Activated CD4-positive, alpha-beta T cell treated with anti-CD3 and anti-CD28 coated beads for 36 hours (primary cell): ENCODE measurements around the gene AGBL1. TPM values are rescaled to one million over a fixed set of nuclear protein-coding genes. Genes with fewer than 3 reads are reported as not detected.

Experiments
- ATAC-seq: fragments of 200-7000 bp; cut with Tn5 transposase; one replicate; pipeline ENCODE4 v1.10.0; 2021; ENCODE audit warnings: mild to moderate bottlenecking, moderate library complexity
- CTCF ChIA-PET: fragments of 350-600 bp; sonication (Branson Sonifier 250); formaldehyde crosslinking; loops from one replicate; lab custom pipeline; 2021; ENCODE audit warnings: antibody characterized with exemption; lab: Charles Lee
- POLR2A ChIA-PET: fragments of 350-600 bp; sonication (Branson Sonifier 250); formaldehyde crosslinking; loops from one replicate; lab custom pipeline; 2021; ENCODE audit warnings: antibody characterized with exemption, inconsistent platforms; lab: Charles Lee
- DNase-seq: peaks from one replicate; pipeline ENCODE4 v3.0.0-alpha.2; 2020
- H3K27ac Mint-ChIP-seq: one replicate; pipeline ENCODE4 v1.8.0; 2021; ENCODE audit warnings: mixed read lengths
- H3K27me3 Mint-ChIP-seq: one replicate; pipeline ENCODE4 v1.8.0; 2021; ENCODE audit warnings: mixed read lengths
- H3K36me3 Mint-ChIP-seq: one replicate; pipeline ENCODE4 v1.8.0; 2021; ENCODE audit warnings: low read depth, mixed read lengths
- H3K4me1 Mint-ChIP-seq: one replicate; pipeline ENCODE4 v1.8.0; 2021; ENCODE audit warnings: mixed read lengths
- H3K4me3 Mint-ChIP-seq: one replicate; pipeline ENCODE4 v1.8.0; 2021; ENCODE audit warnings: mild to moderate bottlenecking, moderate library complexity, mixed read lengths
- H3K9me3 Mint-ChIP-seq: one replicate; pipeline ENCODE4 v1.8.0; 2021; ENCODE audit warnings: low read depth, mixed read lengths
- intact Hi-C, 2 experiments: fragments of 100-400 bp; cut with DNase I in 1 of 2; cut with micrococcal nuclease in 1 of 2; formaldehyde crosslinking; loops; one replicate each; pipeline versions ENCODE4 v1.14.2 to v1.15.1; 2022 to 2024; cut with DNase I, micrococcal nuclease
- total RNA-seq, 2 experiments: library from RNA; stranded (reverse); gene quantifications; one replicate each; pipeline ENCODE4 v1.2.3, GENCODE V29; 2021

The AGBL1 gene
- total RNA-seq = under 1 TPM; 0.04 to 0.05 TPM

GRCh38 chr15:86079508-86080266, at the start of gene AGBL1:
AGBL1 (plus strand) TSS chr15:86079871.
- POLR2A ChIA-PET = no interaction called here
- intact Hi-C loops = no loop called here
- CTCF ChIA-PET = interaction anchor here (0.5 kb wide), 1 partner anchor 130 kb away, joined by 3 read pairs; no protein-coding TSS in a partner anchor
- no peaks in the 10 kb centered on the region for H3K36me3 Mint-ChIP-seq
- H3K9me3 Mint-ChIP-seq = no peaks in the 10 kb centered on the region
- H3K4me3 Mint-ChIP-seq = no peak within 1 kb of the TSS
- DNase-seq = no peak
- ATAC-seq = no peak
- H3K27me3 Mint-ChIP-seq = no peaks in the 10 kb centered on the region
- H3K27ac Mint-ChIP-seq = no peak within 1 kb of the TSS
- peaks cover 18% of the 10 kb centered on the region for H3K4me1 Mint-ChIP-seq

DNA sequence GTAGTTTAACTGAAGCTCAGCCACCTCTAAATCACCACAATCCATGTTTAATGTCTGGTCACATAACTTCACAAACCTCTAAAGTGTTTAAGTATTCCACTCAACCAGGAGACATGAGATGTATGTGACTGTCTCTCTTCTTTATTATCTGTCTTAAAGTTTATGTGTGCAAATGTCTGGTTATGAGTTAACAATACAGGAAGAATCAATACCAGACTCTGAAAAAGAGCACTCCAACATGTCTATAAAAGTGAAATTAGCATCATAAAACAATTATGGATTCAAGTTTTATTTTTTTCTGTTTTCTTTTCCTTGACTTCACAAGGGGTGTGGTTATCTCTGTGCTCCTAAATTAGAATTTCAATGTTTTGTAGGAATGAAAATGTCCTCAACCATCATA, 44.8 kb upstream of the AGBL1 start:
- ChIA-PET POLR2A (no interaction called here), CTCF (no interaction called here)
- H3K36me3 Mint-ChIP-seq = no peaks in the 10 kb centered on the region
- peaks cover 4% of the 10 kb centered on the region for H3K27me3 Mint-ChIP-seq
- intact Hi-C loops = no loop called here
- DNase-seq (no peak), ATAC-seq (no peak)
- H3K4me1 Mint-ChIP-seq = no peaks in the 10 kb centered on the region
- H3K27ac Mint-ChIP-seq = no peak overlapping the region
- H3K9me3 Mint-ChIP-seq = no peaks in the 10 kb centered on the region
- no peak overlapping the region for H3K4me3 Mint-ChIP-seq

- DNase-seq (no peak), ATAC-seq (no peak)
- ChIA-PET POLR2A (no interaction called here), CTCF (no interaction called here)
- no peaks in the 10 kb centered on the region for H3K9me3 Mint-ChIP-seq
- H3K4me3 Mint-ChIP-seq = no peak overlapping the region
- H3K36me3 Mint-ChIP-seq = no peaks in the 10 kb centered on the region
- intact Hi-C loops = no loop called here
- H3K27me3 Mint-ChIP-seq = peaks cover 6% of the 10 kb centered on the region
- no peaks in the 10 kb centered on the region for H3K4me1 Mint-ChIP-seq
- H3K27ac Mint-ChIP-seq = no peak overlapping the region
Measured at GRCh38 chr15:86036243-86036642, 43.4 kb upstream of the AGBL1 start.

DNA sequence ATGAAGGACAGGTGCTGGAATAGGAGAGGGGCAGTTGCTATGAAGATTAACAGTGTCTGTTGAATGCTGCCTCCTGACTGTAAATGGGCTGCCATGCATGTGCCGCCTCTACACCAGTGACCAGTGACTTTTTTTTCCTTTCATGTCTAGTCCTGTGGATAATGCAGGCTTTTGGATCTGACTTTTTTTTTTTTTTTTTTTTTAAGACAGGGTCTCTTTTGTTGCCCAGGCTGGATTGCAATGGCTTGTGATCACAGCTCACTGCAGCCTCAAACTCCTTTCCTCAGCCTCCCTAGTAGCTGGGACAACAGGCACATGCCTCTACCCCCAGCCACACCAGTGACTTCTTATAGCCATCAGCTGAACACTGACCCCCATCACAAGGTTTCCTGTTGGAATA, 41.2 kb upstream of the AGBL1 start:
- intact Hi-C loops = no loop called here
- Mint-ChIP-seq H3K27ac (no peak overlapping the region), H3K4me3 (no peak overlapping the region), H3K27me3 (peaks cover 13% of the 10 kb centered on the region), H3K9me3 (no peaks in the 10 kb centered on the region), H3K36me3 (no peaks in the 10 kb centered on the region), H3K4me1 (no peaks in the 10 kb centered on the region)
- ChIA-PET POLR2A (no interaction called here), CTCF (no interaction called here)
- DNase-seq = no peak
- ATAC-seq = no peak

DNA sequence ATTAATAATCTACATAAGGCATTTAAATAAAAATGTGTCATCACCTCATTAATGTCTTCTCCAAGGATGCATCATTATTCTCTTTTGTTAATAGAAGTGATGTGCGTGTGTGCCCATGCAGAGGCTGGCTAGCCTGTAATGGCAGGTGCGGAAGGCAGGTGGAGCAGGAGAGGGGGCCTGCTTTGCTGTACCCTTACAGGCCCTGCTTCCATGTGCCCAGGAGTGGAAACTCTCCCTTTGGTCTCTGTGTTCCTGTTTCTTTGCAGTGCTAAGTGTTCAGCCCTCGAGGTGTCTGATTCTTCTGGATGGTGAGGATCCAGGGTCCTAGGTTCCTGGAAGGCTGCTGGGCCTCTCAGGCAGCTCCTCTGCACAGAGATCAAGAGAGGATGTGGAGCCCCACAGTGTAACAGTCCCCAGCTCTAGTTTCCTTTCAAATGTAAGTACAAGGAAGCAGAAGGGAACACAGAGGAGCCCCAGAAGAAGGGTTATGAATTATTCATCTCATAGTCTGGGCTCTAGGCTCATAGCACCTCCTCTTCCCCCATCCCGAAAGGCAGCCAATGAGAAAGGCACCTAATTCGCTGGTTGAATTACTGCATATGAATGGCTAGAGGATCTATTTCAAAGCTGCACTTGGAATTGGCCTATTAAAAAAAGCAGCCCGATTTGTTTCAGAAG, 39.2 kb upstream of the AGBL1 start:
- CTCF ChIA-PET = interaction anchor here (0.6 kb wide), 1 partner anchor 10 kb away, joined by 3 read pairs; no protein-coding TSS in a partner anchor
- POLR2A ChIA-PET = no interaction called here
- no peaks in the 10 kb centered on the region for H3K36me3 Mint-ChIP-seq
- no peaks in the 10 kb centered on the region for H3K4me1 Mint-ChIP-seq
- DNase-seq (no peak), ATAC-seq (no peak)
- H3K27me3 Mint-ChIP-seq = peaks cover 16% of the 10 kb centered on the region
- H3K9me3 Mint-ChIP-seq = no peaks in the 10 kb centered on the region
- no peak overlapping the region for H3K4me3 Mint-ChIP-seq
- intact Hi-C loops = no loop called here
- H3K27ac Mint-ChIP-seq = no peak overlapping the region

GRCh38 chr15:86041399-86041798, 38.3 kb upstream of the AGBL1 start:
- ChIA-PET POLR2A (no interaction called here), CTCF (no interaction called here)
- Mint-ChIP-seq H3K4me3 (no peak overlapping the region), H3K36me3 (no peaks in the 10 kb centered on the region), H3K4me1 (no peaks in the 10 kb centered on the region), H3K9me3 (no peaks in the 10 kb centered on the region), H3K27ac (no peak overlapping the region), H3K27me3 (peaks cover 18% of the 10 kb centered on the region)
- ATAC-seq = no peak
- DNase-seq = no peak
- intact Hi-C loops = no loop called here

- H3K4me3 Mint-ChIP-seq = no peak overlapping the region
- no peaks in the 10 kb centered on the region for H3K36me3 Mint-ChIP-seq
- no peaks in the 10 kb centered on the region for H3K4me1 Mint-ChIP-seq
- intact Hi-C loops = no loop called here
- DNase-seq (no peak), ATAC-seq (no peak)
- H3K27ac Mint-ChIP-seq = no peak overlapping the region
- H3K9me3 Mint-ChIP-seq = no peaks in the 10 kb centered on the region
- peaks cover 18% of the 10 kb centered on the region for H3K27me3 Mint-ChIP-seq
- POLR2A ChIA-PET = no interaction called here
- CTCF ChIA-PET = no interaction called here
Measured at GRCh38 chr15:86042226-86042625, 37.4 kb upstream of the AGBL1 start.

DNA sequence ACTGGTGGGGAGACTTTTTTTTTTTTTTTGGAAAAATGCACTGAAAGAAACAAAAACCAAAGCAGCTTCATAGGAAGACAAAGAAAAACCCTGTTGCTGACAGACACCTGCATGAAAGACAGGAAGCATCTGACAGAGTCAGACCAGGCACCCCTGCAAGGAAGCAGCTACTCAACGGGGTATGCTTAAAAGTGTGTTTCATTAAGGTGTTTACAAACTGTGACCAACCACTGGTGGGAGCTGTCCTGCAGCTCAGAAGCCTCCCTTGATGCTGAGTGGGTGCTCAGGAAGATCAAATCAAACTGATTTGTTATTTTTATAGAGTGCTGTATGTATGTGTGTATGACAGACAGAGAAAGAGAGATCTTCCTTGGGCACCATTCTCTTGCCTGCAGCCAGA, 34.7 kb upstream of the AGBL1 start:
- DNase-seq (no peak), ATAC-seq (no peak)
- H3K4me1 Mint-ChIP-seq = no peaks in the 10 kb centered on the region
- ChIA-PET CTCF (no interaction called here), POLR2A (no interaction called here)
- H3K27me3 Mint-ChIP-seq = peaks cover 14% of the 10 kb centered on the region
- H3K4me3 Mint-ChIP-seq = no peak overlapping the region
- intact Hi-C loops = no loop called here
- H3K27ac Mint-ChIP-seq = no peak overlapping the region
- H3K9me3 Mint-ChIP-seq = no peaks in the 10 kb centered on the region
- H3K36me3 Mint-ChIP-seq = no peaks in the 10 kb centered on the region

DNA sequence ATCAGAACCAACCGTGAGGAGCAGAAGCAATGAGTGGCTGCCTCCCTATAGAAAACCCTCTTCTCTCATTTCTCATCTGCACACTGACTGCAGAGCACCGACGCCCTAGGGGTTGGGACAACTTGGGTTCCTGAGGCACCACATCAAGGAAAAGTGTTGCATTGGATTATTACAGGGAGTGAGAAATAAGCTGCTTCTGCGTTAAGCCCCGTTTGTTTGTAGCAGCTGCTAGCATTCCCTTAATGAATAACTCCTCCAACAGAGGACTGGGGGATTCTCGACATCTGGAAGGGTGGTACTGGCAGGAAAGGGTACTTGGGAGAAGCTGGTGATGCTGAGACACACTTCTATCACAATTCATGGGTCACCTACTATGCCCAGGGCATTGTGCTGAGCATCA, 25.3 kb upstream of the AGBL1 start:
- Mint-ChIP-seq H3K9me3 (no peaks in the 10 kb centered on the region), H3K27me3 (peaks cover 6% of the 10 kb centered on the region), H3K36me3 (no peaks in the 10 kb centered on the region), H3K4me1 (no peaks in the 10 kb centered on the region), H3K4me3 (no peak overlapping the region), H3K27ac (no peak overlapping the region)
- DNase-seq (no peak), ATAC-seq (no peak)
- intact Hi-C loops = no loop called here
- ChIA-PET CTCF (interaction anchor here (0.8 kb wide), 1 partner anchor 8 kb away, joined by 5 read pairs; no protein-coding TSS in a partner anchor), POLR2A (no interaction called here)

DNA sequence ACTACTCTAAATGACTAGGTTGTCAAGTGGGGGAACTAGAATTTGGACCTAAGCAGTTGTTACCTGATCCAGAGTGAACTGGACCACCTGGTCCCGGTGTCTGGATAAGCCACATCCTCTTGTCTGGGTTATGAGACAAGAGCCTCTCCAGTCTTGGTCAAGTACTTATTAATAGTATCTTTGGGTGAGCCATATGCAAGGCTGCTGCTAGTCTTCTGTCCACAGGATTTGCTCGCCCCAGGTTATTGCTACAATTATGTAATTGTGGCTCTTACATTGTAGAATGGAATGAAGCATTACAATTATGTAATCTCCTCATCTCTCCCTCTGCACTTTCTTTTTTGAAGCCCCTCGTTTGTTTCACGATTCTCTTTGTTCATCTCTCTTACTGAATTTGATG, 24.0 kb upstream of the AGBL1 start:
- ChIA-PET CTCF (no interaction called here), POLR2A (no interaction called here)
- H3K27ac Mint-ChIP-seq = no peak overlapping the region
- no peaks in the 10 kb centered on the region for H3K36me3 Mint-ChIP-seq
- intact Hi-C loops = no loop called here
- no peaks in the 10 kb centered on the region for H3K4me1 Mint-ChIP-seq
- no peak overlapping the region for H3K4me3 Mint-ChIP-seq
- H3K9me3 Mint-ChIP-seq = no peaks in the 10 kb centered on the region
- DNase-seq = no peak
- peaks cover 6% of the 10 kb centered on the region for H3K27me3 Mint-ChIP-seq
- ATAC-seq = no peak

DNA sequence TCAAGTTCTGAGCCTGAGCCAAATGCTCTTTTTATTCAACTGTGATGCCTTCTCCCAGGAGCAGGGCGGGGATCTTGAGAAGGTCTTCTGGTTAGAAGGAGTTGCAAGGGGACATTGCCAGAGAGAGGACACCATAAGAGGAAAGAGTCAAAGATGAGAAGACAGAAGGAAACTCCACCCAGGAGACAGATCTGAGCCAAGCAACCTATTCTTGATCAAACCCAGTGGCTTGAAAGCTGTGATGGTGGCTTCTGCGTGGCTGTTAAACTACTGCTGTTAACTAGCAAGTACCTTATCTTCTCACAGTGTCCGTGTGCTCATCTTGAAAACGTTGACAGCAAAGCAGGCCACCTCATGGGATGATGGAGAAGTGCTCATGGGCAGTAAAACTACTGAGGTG, 19.8 kb upstream of the AGBL1 start:
- no peaks in the 10 kb centered on the region for H3K4me1 Mint-ChIP-seq
- H3K9me3 Mint-ChIP-seq = no peaks in the 10 kb centered on the region
- H3K4me3 Mint-ChIP-seq = no peak overlapping the region
- H3K36me3 Mint-ChIP-seq = no peaks in the 10 kb centered on the region
- ChIA-PET POLR2A (no interaction called here), CTCF (interaction anchor here (0.6 kb wide), 1 partner anchor 86 kb away, joined by 4 read pairs; no protein-coding TSS in a partner anchor)
- peaks cover 6% of the 10 kb centered on the region for H3K27me3 Mint-ChIP-seq
- DNase-seq (no peak), ATAC-seq (no peak)
- no peak overlapping the region for H3K27ac Mint-ChIP-seq
- intact Hi-C loops = no loop called here

DNA sequence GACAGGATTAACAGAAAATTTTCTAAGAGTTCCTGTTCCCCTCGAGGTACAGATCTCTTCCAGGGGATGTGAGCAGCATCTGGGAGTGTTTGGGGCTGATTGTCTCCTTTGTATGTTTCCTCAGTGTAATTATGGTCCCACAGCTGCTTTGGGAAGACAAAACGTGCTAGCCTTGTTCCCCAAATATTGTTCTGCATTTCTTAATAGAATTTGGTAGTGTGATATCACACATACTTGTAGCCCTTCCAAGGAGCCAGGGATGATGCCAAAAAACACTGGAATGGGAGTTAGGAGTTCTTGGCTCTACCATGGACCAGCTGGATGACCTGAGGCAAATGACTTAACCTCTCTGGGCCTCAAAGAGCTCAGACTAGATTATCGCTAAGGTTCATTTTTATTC, 19.0 kb upstream of the AGBL1 start:
- ATAC-seq = no peak
- Mint-ChIP-seq H3K27ac (no peak overlapping the region), H3K9me3 (no peaks in the 10 kb centered on the region), H3K4me3 (no peak overlapping the region), H3K4me1 (no peaks in the 10 kb centered on the region), H3K27me3 (peaks cover 6% of the 10 kb centered on the region), H3K36me3 (no peaks in the 10 kb centered on the region)
- intact Hi-C loops = no loop called here
- no peak for DNase-seq
- ChIA-PET POLR2A (no interaction called here), CTCF (no interaction called here)
